RKO (cell line): Measurements from ENCODE around the gene GALNT12.
A peak's percentile ranks its signal among the peaks of the same experiment; 100 is the strongest.

ENCODE experiments used
- DNase-seq: peaks from one replicate; pipeline ENCODE4 v3.0.0-alpha.2; 2016; ENCODE audit warnings: low spot score

The GALNT12 gene

DNA sequence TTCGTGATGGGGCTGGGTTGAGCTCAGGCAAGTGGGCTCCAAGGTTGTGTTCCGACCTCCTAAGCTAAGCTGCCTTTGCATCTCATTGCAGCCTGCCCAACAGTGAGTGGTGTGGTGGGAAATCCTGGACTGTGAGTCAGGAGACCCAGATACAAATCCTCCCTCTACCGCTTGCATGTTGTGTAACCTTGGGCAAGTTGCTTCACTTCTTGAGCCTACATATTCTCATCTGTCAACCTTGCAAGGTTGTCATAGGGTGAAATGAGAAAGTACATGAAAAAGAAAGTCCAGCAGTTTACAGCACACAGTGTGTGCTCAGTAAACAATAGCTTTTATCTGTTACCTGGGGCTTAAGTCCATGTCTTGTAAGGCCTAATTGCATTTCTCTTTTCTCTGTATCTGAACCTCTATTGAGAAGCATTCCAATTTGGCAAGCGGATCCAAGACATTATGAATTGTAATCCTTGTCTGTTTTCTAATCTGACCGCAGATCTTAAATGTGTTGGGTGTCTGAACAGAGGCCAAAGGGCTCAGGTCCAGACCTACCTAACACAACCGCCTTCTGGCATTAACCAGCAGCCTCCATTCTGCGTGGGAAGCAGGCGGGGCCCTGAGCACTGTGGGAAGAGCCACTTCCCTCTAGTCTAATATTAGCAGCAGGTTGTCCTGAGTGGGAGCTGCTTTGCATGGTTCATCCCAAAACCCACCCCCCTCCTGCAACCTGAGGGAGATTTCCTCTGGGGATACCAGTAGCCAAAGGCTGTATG is 1.8 kb upstream of the GALNT12 start:
- no peak for DNase-seq

DNA sequence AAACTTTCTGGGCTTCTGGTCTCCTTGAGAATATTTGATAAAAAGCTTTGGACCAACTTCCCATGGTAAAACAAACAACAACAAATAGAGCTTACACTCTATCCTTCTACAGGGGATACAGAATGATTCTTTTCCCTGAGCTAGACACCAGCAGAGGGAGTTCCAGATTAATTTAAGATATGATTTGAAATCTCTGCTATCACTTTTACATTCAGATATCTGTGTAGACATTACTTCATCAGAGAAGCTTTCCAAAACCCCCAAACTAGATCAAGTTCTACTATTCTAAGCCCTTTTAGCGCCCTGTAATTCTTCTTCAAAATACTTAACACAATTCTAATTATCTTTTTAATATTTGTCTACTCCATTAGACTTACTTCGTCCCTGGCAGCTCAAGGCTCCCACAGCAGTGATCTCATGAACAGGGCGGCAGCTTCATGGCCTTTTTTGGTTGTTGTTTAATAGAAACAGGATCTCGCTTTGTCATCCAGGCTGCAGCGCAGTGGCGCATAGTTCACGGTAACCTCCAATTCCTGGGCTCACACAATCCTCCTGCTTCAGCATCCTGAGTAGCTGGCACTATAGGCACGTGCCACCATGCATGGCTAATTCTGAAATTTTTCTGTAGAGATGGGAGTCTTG is 955 bp upstream of the GALNT12 start:
- DNase-seq: peak; percentile 52

DNA sequence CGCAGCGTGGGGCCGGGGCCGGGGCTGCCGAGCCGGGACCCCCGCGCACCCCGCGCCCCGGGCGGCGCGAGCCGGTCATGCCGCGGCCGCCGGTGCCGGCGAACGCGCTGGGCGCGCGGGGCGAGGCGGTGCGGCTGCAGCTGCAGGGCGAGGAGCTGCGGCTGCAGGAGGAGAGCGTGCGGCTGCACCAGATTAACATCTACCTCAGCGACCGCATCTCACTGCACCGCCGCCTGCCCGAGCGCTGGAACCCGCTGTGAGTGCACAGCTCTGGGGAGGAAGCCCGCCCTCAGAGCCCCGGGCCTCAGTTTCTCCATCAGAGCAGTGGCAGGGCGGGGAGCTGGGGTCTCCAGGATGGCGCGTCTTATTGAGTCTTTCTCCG is 335 bp downstream of the GALNT12 start:
- DNase-seq: no peak

DNA sequence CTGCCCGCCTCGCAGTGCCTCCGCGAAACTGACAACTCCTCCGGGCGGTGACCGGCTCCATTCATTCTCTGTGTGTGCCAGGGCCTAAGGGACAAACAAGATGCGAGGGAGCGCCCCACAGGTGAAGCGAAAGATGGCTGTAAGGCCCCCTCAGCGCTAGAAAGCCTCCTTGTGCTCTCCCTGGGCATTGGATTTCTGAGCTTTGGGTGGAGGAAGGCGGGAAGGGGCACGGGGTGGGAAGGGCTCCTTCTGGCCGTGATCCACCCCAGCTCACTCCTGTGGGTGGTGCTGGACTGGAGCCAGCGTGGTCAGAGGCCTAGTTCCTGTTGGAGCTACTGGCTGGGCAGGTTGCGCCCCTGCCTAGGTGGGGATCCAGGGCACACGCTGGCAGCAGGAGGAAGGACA is 943 bp downstream of the GALNT12 start:
- DNase-seq: peak; percentile 75

DNA sequence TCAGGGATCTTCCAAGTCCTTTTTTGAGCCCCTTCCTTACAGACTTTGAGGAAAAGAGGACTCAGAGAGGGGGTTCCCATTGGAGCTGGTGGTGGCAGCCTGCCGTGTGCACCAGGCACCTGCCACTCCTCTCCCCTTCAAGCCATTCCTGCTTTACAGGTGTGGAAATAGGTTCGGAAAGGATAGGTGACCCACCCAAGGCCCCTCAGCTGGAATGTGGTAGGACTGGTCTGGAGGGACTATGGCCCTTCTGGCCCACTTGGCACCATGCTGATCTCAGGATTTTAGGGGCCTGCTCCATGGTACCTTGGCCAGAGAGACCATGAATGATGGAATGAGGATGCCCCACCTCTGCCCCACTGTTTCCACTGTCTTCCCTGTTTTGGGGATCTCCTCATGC is 1.4 kb downstream of the GALNT12 start:
- no peak for DNase-seq

DNA sequence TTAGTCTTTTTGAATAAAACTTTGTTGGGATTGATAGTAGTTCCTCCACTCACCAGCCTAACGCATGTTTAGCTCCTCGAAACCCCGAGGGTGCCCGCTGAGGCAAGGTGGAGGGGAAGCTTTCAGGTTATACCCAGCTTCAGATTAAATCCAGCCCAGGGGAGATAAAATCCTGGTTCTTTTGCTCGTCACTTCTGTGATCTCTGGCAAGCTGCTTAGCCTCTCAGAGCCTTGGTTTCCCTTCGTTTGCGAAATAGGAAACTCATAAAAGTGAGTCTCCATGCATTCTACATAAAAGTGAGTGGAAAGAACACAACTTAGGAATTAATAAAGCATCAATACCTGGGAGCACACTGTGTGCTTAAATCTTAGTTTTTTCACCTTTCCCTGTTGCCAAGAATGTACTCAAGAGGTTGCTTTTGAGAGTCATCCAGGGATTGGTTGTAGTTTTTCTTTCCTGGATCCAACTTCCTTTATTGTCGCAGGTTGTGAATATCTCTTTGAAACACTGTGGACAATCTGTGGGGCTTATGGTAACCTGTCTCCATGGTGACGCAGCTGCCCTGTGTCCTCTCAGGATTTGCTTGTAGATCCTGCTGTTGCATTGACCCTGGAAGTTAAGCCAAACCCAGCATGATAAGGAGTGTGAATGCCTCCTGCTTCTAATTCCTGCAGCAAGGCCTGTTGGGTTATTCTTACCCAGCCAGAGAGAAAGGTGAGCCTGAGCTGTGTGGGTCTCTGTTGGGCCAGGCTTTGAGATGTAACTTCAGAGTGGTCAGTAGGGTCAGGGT is 2.0 kb downstream of the GALNT12 start:
- no peak for DNase-seq

DNA sequence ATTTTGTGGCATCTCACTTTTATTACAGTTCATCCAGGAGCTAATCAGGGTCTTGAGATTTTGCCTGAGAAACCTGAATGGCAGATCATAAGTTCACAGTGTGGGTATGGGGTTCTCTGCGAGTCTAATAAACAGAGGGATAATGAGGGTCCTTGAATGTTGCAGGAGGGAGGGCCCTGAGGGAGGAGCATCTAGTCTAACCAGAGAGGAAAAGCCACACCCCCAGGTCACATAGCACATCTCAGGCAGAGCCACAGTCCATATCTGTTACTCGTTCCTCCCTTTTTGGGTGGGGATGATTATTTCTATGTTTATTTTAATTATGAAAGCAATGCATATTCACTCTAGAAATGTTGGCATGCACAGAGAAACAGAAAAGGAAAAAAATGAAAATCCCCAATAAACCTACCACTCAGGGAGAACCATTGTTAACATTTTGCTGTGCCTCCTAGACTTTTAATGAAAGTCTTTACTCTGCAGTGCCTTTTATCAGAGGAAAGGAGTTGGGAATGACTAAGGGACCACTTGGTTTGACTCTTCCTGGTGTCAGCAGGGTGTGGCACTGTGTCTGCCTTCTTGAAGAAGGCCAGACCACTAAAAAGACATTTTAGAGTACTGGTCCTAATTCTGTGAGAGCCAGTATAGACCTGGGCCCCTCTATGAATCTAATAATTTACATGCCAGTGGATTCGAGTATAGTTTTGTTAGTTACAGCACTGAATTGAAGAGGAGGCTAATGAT is 2.8 kb downstream of the GALNT12 start:
- DNase-seq: no peak

DNA sequence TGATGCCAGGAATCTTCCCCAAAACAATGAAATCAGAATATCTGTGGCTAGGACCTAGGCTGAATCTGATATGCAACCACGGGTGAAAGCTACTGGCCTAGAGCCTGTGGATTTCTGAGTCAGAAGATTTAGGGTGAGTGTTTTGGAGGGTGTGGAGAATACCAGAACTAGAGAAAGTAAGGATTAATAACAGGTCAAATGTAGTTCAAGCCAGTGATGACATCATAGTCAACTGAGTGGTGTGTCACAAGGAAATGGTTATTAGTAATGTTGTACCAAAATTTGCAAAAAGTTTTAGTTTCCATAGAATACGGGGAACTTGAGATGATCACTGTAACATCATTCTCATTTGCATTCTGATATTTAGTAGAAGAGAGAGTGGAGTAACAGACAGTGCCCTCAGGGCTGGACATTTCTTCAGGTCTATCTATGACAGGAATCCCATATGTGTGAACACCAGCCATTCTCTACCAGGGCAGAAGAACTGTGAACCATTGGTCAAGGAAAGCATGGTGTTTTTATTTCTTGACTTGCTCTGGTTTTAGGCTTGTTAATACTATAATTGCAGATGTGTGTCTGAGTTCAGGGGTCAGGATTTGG is 3.7 kb downstream of the GALNT12 start:
- peak; percentile 88 for DNase-seq

DNA sequence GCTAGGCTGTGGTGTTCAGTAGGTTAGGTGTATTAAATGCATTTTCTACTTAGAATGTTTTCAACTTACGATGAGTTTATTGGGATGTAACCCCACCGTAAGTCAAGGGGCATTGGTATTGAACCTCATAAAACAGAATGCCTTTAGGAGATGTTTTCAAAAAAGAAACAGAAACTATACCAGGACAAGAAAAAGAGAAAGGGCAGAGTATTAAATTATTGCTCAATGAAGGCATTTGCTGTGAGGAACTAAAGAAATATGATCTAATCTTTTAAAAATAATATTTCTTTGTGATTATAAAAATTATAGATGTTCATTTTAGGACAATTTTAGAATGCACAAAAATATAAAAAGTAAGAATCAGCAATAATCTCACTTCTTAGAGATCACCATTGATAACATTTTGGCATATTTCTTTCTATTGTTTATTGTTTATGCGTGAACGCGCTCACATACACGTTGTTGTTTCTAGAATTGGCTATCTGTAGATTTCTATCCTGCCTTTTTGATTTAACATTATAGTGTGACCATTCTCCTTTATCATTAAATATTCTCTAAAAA is 8.0 kb downstream of the GALNT12 start:
- no peak for DNase-seq

DNA sequence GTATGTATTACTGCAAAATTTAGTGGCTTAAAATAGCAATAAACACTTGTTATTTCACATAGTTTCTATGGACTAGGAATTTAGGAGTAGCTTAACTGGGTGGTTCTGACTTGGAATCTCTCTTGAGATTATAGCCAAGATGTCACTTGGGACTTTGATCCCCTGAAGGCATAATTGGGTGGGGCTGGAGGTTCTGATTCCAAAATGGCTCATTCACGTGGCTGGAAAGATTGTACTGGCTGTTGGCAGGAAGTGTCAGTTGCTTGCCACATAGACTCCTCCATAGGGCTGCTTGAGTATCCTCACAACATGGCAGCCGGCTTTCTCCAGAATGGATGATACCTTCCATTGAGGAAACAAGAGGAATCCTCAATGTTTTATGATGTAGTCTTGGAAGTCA is 11.3 kb downstream of the GALNT12 start:
- no peak for DNase-seq

DNA sequence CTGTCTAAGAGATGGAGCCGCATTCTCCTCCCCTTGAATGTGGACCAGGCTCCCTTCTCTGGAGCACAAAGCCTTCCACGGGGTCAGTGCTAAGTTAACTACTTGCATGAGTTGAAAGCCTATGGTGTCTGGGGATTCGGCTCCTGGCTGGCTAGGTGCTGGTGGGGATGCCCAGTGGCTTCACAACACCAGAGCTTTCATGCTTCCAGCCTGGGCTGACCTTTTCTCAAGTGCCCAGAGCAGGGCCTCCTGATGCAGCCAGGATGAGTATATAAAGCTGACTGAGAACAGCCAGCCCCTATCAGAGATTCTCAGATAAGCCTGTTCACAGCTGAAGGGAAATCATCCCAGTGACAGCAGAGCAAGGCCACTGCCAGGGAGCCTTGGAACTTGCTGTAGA is 11.8 kb downstream of the GALNT12 start:
- no peak for DNase-seq

DNA sequence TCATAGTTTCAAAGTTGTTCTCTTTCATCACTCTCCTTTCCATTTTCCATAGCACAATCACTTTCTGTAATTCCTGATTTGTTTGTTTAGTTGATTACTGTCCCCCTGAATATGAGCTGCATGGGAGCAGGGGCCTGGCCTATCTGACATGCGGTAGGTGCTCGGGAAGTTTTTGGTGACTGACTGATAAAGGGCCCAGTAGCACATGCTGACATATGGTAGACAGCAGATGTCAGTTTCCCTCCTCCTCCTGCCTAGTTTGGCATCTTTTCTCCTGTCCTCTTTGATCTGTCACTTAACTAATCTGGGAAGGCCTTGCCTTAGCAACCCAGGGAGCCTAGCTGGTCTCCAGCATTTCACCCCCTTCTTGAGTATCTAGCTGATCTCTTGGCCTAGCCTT is 14.4 kb downstream of the GALNT12 start:
- no peak for DNase-seq

DNA sequence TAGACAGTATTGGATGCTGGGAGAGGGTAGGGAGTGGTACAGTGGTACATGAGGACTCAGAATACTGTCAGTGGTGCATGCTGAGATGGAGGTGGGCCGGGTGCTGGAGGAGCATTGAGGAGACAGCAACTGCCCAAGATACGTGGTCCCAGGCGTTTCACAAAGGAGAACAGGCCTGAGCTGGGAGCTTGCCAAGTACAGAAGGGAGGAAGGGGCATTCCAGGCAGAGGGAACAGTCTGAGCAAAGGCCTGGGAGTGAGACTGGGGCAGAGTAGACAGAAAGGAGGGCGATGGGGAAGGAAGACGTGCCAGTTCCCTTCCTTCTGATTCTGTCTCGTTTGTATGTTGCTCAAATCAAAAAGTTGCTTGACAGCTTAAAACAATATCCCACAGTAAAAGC is 15.2 kb downstream of the GALNT12 start:
- DNase-seq: no peak

DNA sequence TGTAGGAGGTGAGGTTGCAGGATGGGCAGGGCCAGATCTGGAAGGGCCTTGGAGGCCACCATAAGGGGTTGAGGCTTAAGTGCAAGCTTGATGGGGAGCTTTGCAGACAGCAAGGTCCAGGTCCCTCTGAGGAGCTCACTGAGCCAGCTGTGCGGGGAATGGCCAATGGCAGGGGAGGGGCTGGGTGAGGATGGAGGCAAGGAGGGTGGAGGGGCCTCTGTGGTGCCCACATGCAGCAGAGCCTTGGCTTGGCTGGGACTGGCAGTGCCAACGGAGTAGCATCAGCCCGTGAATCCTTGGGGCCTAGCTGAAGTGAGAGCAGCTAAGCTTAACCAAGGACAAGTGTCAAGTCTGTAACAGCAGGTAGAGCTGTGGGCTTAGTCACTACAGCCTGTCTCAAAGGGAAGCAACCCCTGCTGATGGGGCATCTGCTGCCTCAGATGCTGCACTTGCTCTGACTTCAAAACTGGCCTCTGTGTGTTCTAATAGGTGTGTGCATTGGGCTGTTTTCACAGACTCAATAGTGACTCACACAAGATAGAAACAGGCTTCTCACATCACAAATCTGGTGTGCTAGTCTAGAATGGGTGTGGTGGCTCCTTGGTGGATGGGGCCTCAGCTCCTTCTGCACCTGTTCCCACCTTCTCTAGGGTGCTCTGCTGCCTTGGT is 16.3 kb downstream of the GALNT12 start:
- no peak for DNase-seq

DNA sequence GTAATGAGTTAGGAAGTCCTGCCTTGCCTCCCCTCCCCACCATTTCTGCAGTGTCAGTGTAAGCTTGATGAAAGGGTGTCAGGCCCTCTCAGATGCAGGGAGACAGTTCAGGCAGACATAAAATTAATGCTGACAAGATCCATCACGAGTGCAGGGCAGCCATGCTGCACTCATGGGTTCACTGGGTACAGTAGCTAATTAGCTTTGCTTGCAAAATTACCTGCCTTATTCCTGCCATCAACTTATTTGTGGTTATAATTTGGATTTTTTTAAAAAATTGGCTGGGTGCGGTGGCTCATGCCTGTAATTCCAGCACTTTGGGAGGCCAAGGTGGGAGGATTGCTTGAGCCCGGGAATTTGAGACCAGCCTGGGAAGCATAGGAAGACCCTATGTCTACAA is 17.9 kb downstream of the GALNT12 start:
- DNase-seq: no peak

DNA sequence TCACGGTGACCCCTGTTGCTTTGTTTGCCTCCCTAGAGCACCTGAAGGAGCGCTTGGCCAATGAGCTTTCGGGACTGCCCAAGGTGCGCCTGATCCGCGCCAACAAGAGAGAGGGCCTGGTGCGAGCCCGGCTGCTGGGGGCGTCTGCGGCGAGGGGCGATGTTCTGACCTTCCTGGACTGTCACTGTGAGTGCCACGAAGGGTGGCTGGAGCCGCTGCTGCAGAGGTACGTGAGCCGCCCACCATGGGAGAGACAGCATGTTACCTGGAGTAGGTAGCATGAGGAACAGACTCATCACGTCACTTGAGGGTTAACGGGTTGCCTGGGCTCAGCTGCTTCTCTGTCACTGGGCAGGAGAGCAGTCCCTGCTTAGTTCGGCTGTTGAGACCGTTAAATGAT is 19.2 kb downstream of the GALNT12 start:
- no peak for DNase-seq

DNA sequence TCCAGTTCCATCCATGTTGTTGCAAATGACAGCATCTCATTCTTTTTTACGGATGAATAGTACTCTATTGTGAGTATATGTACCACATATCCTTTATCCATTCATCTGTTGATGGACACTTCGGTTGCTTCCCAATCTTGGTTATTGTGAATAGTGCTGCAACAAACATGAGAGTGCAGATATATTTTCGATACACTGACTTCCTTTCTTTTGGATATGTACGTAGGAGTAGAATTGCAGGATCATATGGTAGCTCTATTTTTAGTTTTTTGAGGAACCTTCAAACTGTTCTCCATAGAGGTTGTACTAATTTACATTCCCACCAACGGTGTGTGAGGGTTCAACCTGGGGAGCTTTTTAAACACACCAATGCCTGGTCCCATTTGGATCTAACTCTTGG is 22.3 kb downstream of the GALNT12 start:
- no peak for DNase-seq

DNA sequence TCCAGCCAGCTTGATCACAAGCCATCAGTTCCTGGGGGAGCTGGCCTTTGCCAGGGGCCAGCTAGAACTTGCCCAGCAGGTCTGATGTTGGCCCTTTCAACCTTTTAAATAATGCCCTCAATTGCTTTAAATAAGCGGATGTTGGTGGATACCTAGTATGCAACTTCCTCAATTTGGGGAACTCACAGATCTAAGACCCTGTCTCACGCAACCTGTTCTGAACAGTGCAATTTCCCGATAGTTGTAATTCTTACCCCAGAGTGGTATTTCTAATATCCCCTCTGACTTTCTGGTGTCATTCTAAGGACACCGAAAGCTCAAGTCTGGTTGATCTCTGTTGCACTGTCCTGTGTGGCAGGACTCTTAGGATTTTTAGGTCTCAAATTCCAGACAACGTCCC is 23.1 kb downstream of the GALNT12 start:
- no peak for DNase-seq

DNA sequence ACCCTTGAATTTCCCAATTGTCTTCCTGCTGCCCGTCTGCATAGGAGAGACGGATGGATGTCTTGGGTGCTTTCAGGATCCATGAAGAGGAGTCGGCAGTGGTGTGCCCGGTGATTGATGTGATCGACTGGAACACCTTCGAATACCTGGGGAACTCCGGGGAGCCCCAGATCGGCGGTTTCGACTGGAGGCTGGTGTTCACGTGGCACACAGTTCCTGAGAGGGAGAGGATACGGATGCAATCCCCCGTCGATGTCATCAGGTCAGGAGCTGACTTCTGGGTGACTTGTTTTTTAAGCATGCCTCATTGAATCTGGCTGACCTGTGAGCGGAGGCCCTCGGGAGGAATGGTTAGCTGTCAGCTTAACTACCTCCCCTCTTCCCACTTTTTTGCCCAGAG is 24.2 kb downstream of the GALNT12 start:
- no peak for DNase-seq

DNA sequence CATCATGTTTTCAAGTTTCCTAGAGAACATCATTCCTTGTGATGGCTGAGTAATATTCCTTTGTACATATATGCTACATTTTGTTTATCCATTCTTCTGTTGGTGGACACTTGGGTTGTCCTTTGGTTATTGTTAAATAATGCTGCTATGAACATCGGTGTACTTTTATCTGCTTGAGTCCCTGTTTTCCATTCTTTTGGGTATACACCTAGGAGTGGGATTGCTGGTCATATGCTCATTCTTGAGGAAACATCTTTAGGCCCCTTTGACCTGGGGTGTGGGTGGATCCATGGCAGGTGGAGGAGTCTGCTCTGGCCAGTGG is 25.3 kb downstream of the GALNT12 start:
- DNase-seq: no peak
